Activated T-helper 17 cell treated with anti-CD3 and anti-CD28 coated beads, Interleukin-2, amount 50 U/mL, for 72 hours (primary cell): Measurements from ENCODE around the gene CPB2. TPM values are rescaled to one million over a fixed set of nuclear protein-coding genes. Genes with fewer than 3 reads are reported as not detected.

Experiments used
- ATAC-seq: fragments of 150-1000 bp; cut with Tn5 transposase; replicated peaks from 2 replicates; pipeline ENCODE4 v1.10.0; 2021; ENCODE audit warnings: mild to moderate bottlenecking, moderate library complexity
- H3K27ac Mint-ChIP-seq: one replicate; pipeline ENCODE4 v1.8.0; 2022; ENCODE audit warnings: mixed read lengths
- H3K27me3 Mint-ChIP-seq: one replicate; pipeline ENCODE4 v1.8.0; 2022; ENCODE audit warnings: mixed read lengths
- H3K36me3 Mint-ChIP-seq: one replicate; pipeline ENCODE4 v1.8.0; 2022; ENCODE audit warnings: low read depth, mild to moderate bottlenecking, mixed read lengths
- H3K4me1 Mint-ChIP-seq: one replicate; pipeline ENCODE4 v1.8.0; 2022; ENCODE audit warnings: mixed read lengths
- H3K4me3 Mint-ChIP-seq: one replicate; pipeline ENCODE4 v1.8.0; 2022; ENCODE audit warnings: mild to moderate bottlenecking, mixed read lengths
- H3K9me3 Mint-ChIP-seq: one replicate; pipeline ENCODE4 v1.8.0; 2022; ENCODE audit warnings: mixed read lengths
- total RNA-seq, 2 donors: library from RNA; stranded (reverse); gene quantifications; one replicate each; pipeline ENCODE4 v1.2.3, GENCODE V29; 2022

Gene CPB2
- total RNA-seq, 2 donors from 2014 or later, result not detected

- Mint-ChIP-seq H3K9me3 (no peaks in the 10 kb centered on the region), H3K27ac (no peak overlapping the region), H3K4me1 (peaks cover 18% of the 10 kb centered on the region), H3K36me3 (peaks cover 20% of the 10 kb centered on the region), H3K27me3 (no peaks in the 10 kb centered on the region), H3K4me3 (no peak overlapping the region)
- no peak for ATAC-seq
Observed at GRCh38 chr13:46121033-46121432, 16.2 kb upstream of the CPB2 start.

GRCh38 chr13:46119883-46120614, 15.2 kb upstream of the CPB2 start:
- no peak overlapping the region for H3K27ac Mint-ChIP-seq
- no peaks in the 10 kb centered on the region for H3K27me3 Mint-ChIP-seq
- no peak for ATAC-seq
- H3K36me3 Mint-ChIP-seq, result peaks cover 11% of the 10 kb centered on the region
- H3K9me3 Mint-ChIP-seq, result no peaks in the 10 kb centered on the region
- peaks cover 8% of the 10 kb centered on the region for H3K4me1 Mint-ChIP-seq
- H3K4me3 Mint-ChIP-seq, result no peak overlapping the region

GRCh38 chr13:46116653-46117502, 12.0 kb upstream of the CPB2 start:
- no peaks in the 10 kb centered on the region for H3K27me3 Mint-ChIP-seq
- H3K9me3 Mint-ChIP-seq, result no peaks in the 10 kb centered on the region
- no peak overlapping the region for H3K4me3 Mint-ChIP-seq
- no peaks in the 10 kb centered on the region for H3K36me3 Mint-ChIP-seq
- ATAC-seq, result no peak
- H3K27ac Mint-ChIP-seq, result no peak overlapping the region
- H3K4me1 Mint-ChIP-seq, result no peaks in the 10 kb centered on the region

GRCh38 chr13:46114613-46115012, 9.8 kb upstream of the CPB2 start:
- H3K4me3 Mint-ChIP-seq, result no peak overlapping the region
- ATAC-seq, result no peak
- H3K4me1 Mint-ChIP-seq, result no peaks in the 10 kb centered on the region
- no peaks in the 10 kb centered on the region for H3K36me3 Mint-ChIP-seq
- H3K9me3 Mint-ChIP-seq, result no peaks in the 10 kb centered on the region
- no peak overlapping the region for H3K27ac Mint-ChIP-seq
- H3K27me3 Mint-ChIP-seq, result peaks cover 7% of the 10 kb centered on the region

- H3K9me3 Mint-ChIP-seq, result no peaks in the 10 kb centered on the region
- no peak overlapping the region for H3K4me3 Mint-ChIP-seq
- peaks cover 7% of the 10 kb centered on the region for H3K27me3 Mint-ChIP-seq
- no peaks in the 10 kb centered on the region for H3K4me1 Mint-ChIP-seq
- no peak for ATAC-seq
- H3K27ac Mint-ChIP-seq, result no peak overlapping the region
- no peaks in the 10 kb centered on the region for H3K36me3 Mint-ChIP-seq
Observed at GRCh38 chr13:46113596-46113995, 8.8 kb upstream of the CPB2 start.

- no peaks in the 10 kb centered on the region for H3K36me3 Mint-ChIP-seq
- peaks cover 14% of the 10 kb centered on the region for H3K27me3 Mint-ChIP-seq
- H3K4me1 Mint-ChIP-seq, result peaks cover 7% of the 10 kb centered on the region
- H3K27ac Mint-ChIP-seq, result no peak overlapping the region
- ATAC-seq, result no peak
- no peak overlapping the region for H3K4me3 Mint-ChIP-seq
- H3K9me3 Mint-ChIP-seq, result no peaks in the 10 kb centered on the region
Observed at GRCh38 chr13:46111151-46111550, 6.3 kb upstream of the CPB2 start.

- Mint-ChIP-seq H3K4me3 (no peak overlapping the region), H3K36me3 (no peaks in the 10 kb centered on the region), H3K9me3 (no peaks in the 10 kb centered on the region), H3K27me3 (peaks cover 14% of the 10 kb centered on the region), H3K4me1 (peaks cover 7% of the 10 kb centered on the region), H3K27ac (no peak overlapping the region)
- ATAC-seq, result no peak
Observed at GRCh38 chr13:46109451-46109850, 4.6 kb upstream of the CPB2 start.

GRCh38 chr13:46106839-46107371, 2.1 kb upstream of the CPB2 start:
- Mint-ChIP-seq H3K4me3 (peak overlapping the region; percentile 2), H3K27me3 (peaks cover 14% of the 10 kb centered on the region), H3K27ac (no peak overlapping the region), H3K4me1 (peaks cover 7% of the 10 kb centered on the region), H3K36me3 (no peaks in the 10 kb centered on the region), H3K9me3 (no peaks in the 10 kb centered on the region)
- no peak for ATAC-seq

- no peaks in the 10 kb centered on the region for H3K9me3 Mint-ChIP-seq
- H3K27ac Mint-ChIP-seq, result no peak overlapping the region
- H3K36me3 Mint-ChIP-seq, result no peaks in the 10 kb centered on the region
- H3K4me3 Mint-ChIP-seq, result no peak overlapping the region
- peaks cover 7% of the 10 kb centered on the region for H3K27me3 Mint-ChIP-seq
- H3K4me1 Mint-ChIP-seq, result peaks cover 7% of the 10 kb centered on the region
- ATAC-seq, result no peak
Observed at GRCh38 chr13:46103037-46103436, 1.8 kb downstream of the CPB2 start.

GRCh38 chr13:46102255-46102605, 2.6 kb downstream of the CPB2 start:
- Mint-ChIP-seq H3K27me3 (peaks cover 3% of the 10 kb centered on the region), H3K9me3 (no peaks in the 10 kb centered on the region), H3K4me1 (peaks cover 4% of the 10 kb centered on the region), H3K27ac (no peak overlapping the region), H3K4me3 (no peak overlapping the region), H3K36me3 (no peaks in the 10 kb centered on the region)
- ATAC-seq, result no peak

GRCh38 chr13:46101484-46102254, 3.2 kb downstream of the CPB2 start:
- no peak overlapping the region for H3K27ac Mint-ChIP-seq
- H3K9me3 Mint-ChIP-seq, result no peaks in the 10 kb centered on the region
- no peaks in the 10 kb centered on the region for H3K36me3 Mint-ChIP-seq
- no peak for ATAC-seq
- no peak overlapping the region for H3K4me3 Mint-ChIP-seq
- H3K4me1 Mint-ChIP-seq, result no peaks in the 10 kb centered on the region
- peaks cover 2% of the 10 kb centered on the region for H3K27me3 Mint-ChIP-seq

GRCh38 chr13:46101002-46101401, 3.8 kb downstream of the CPB2 start:
- ATAC-seq, result no peak
- no peak overlapping the region for H3K27ac Mint-ChIP-seq
- H3K4me1 Mint-ChIP-seq, result no peaks in the 10 kb centered on the region
- no peaks in the 10 kb centered on the region for H3K36me3 Mint-ChIP-seq
- no peaks in the 10 kb centered on the region for H3K9me3 Mint-ChIP-seq
- H3K27me3 Mint-ChIP-seq, result peaks cover 6% of the 10 kb centered on the region
- H3K4me3 Mint-ChIP-seq, result no peak overlapping the region

- Mint-ChIP-seq H3K4me3 (no peak overlapping the region), H3K36me3 (no peaks in the 10 kb centered on the region), H3K9me3 (no peaks in the 10 kb centered on the region), H3K27ac (no peak overlapping the region), H3K27me3 (peaks cover 10% of the 10 kb centered on the region), H3K4me1 (no peaks in the 10 kb centered on the region)
- no peak for ATAC-seq
Observed at GRCh38 chr13:46100191-46100815, 4.5 kb downstream of the CPB2 start.

GRCh38 chr13:46097663-46098062, 7.2 kb downstream of the CPB2 start:
- H3K36me3 Mint-ChIP-seq, result no peaks in the 10 kb centered on the region

More at GRCh38 chr13:46097663-46098062, 7.2 kb downstream of the CPB2 start:
- no peak overlapping the region for H3K27ac Mint-ChIP-seq
- no peak for ATAC-seq
- peaks cover 27% of the 10 kb centered on the region for H3K27me3 Mint-ChIP-seq
- H3K9me3 Mint-ChIP-seq, result no peaks in the 10 kb centered on the region
- no peak overlapping the region for H3K4me3 Mint-ChIP-seq
- no peaks in the 10 kb centered on the region for H3K4me1 Mint-ChIP-seq
